A549 (cell line): ENCODE results near the gene IFITM1.

Experiments used
- CBX8 ChIP-seq: fragments of 200-600 bp; sonication (generic); IDR thresholded peaks from 2 replicates; pipeline ENCODE4 v1.6.1; 2016
- CTCF ChIP-seq: fragments of >200 bp; sonication (Bioruptor Twin); formaldehyde crosslinking; IDR thresholded peaks from 3 replicates; pipeline ENCODE4 v1.5.1; 2016
- EP300 ChIP-seq, 2 experiments: fragments of >200 bp; sonication (Bioruptor Twin); formaldehyde crosslinking; IDR thresholded peaks; 2 replicates in 1 of 2; 3 replicates in 1 of 2; pipeline ENCODE4 v1.6.1; 2016 to 2017
- GATA3 ChIP-seq: IDR thresholded peaks from 2 replicates; pipeline ENCODE4 v1.6.1; 2012; ENCODE audit warnings: borderline replicate concordance
- JUN ChIP-seq, 2 experiments: fragments of >200 bp; sonication (Bioruptor Twin); formaldehyde crosslinking; IDR thresholded peaks; 2 replicates in 1 of 2; 3 replicates in 1 of 2; pipeline ENCODE4 v1.6.1; 2016 to 2017
- KDM1A ChIP-seq: fragments of 200-600 bp; sonication (generic); IDR thresholded peaks from 2 replicates; pipeline ENCODE4 v1.6.1; 2016; ENCODE audit warnings: low read depth, mild to moderate bottlenecking
- NPAS2 ChIP-seq: fragments of 250-450 bp; sonication (Bioruptor Pico); IDR thresholded peaks from 2 replicates; pipeline ENCODE4 v1.8.0; 2022; ENCODE audit warnings: mild to moderate bottlenecking, moderate library complexity, borderline replicate concordance
- POLR2A ChIP-seq: IDR thresholded peaks from 2 replicates; pipeline ENCODE4 v1.6.1; 2012; ENCODE audit warnings: mild to moderate bottlenecking, low read length
- POLR2AphosphoS2 ChIP-seq: conservative IDR thresholded peaks from 2 replicates; pipeline ENCODE4 v1.6.1; 2012; ENCODE audit warnings: low read length, improper control_type of control experiment, inconsistent platforms
- RCOR1 ChIP-seq: fragments of 150-350 bp; IDR thresholded peaks from 2 replicates; pipeline ENCODE4 v1.6.1; 2014; ENCODE audit warnings: antibody characterized with exemption, low read length, low read depth
- RFX5 ChIP-seq: fragments of 450-650 bp; IDR thresholded peaks from 2 replicates; pipeline ENCODE4 v1.7.1; 2014; ENCODE audit warnings: antibody characterized with exemption, mild to moderate bottlenecking, moderate library complexity
- ZFP36 ChIP-seq: fragments of 450-650 bp; IDR thresholded peaks from 2 replicates; pipeline ENCODE4 v1.6.1; 2014; ENCODE audit warnings: borderline replicate concordance; ENCODE audit not compliant: partially characterized antibody
- TF ChIP-seq, protein P1 (sequence below): IDR thresholded peaks from 2 replicates; pipeline ENCODE4 v1.6.1; 2012; ENCODE audit warnings: low read depth, borderline replicate concordance
- TF ChIP-seq, protein P2 (sequence below): IDR thresholded peaks from 2 replicates; pipeline ENCODE4 v1.6.1; 2012

GRCh38 chr11:340539-341512 lies 27.0 kb downstream of the IFITM1 start:
- TF ChIP-seq RCOR1 (no peak), CTCF (no peak), EP300 (IDR thresholded peaks at IDR 0.05) (no peak), POLR2A (no peak), KDM1A (no peak), GATA3 (no peak), CBX8 (no peak), JUN (IDR thresholded peaks at IDR 0.05) (no peak), NPAS2 (no peak), POLR2AphosphoS2 (no peak), ZFP36 (no peak), RFX5 (no peak)
- TF ChIP-seq, protein P1, sequence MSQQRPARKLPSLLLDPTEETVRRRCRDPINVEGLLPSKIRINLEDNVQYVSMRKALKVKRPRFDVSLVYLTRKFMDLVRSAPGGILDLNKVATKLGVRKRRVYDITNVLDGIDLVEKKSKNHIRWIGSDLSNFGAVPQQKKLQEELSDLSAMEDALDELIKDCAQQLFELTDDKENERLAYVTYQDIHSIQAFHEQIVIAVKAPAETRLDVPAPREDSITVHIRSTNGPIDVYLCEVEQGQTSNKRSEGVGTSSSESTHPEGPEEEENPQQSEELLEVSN = no peak
- TF ChIP-seq, protein P2, sequence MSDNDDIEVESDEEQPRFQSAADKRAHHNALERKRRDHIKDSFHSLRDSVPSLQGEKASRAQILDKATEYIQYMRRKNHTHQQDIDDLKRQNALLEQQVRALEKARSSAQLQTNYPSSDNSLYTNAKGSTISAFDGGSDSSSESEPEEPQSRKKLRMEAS = no peak
